22Rv1 (cell line): ENCODE results near the gene NFATC3.

Experiments
- ZFX ChIP-seq: fragments of 450-650 bp; IDR thresholded peaks from 2 replicates; pipeline ENCODE4 v1.6.1; 2017; ENCODE audit warnings: antibody characterized with exemption, borderline replicate concordance
- TF ChIP-seq, protein P1 (sequence below): fragments of 450-650 bp; IDR thresholded peaks from 2 replicates; pipeline ENCODE4 v1.5.1; 2017; ENCODE audit warnings: mild to moderate bottlenecking

DNA sequence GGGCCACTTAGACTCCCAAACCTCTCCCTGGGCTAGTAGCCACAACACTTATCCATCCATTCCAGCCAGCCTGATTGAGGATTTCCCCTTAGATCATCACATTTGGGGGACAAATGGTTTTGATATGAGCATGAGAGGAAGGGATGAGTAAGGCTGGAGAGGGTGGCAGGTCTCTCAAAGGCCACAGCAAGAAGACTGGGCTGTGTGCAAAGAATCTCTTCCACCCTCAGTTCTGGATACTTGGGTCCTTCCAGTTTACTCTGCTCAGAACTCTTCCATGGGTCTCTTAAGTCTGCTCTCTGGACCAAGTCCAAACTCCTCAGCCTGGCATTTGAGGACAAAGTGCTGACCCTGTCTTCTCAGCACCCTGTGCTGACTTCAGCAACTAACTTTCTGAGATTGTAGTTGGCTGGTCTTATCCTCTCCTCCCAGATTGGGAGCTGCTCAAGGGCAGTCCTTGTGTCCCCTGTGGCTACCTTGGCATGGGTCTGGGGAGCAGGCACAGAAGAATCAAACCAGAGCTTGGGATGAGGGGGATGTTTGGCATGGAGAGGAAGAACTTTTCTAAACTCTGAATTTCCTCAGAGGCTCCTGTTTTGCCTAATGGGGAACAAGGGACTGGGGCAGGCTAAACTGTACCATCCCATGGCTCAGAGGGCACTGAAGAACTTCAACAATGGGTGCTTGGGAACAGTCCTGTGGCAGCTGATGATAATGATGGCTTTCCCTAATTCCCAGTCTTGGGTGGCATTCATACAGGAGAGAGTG is 3.1 kb upstream of the NFATC3 start:
- TF ChIP-seq, protein P1, sequence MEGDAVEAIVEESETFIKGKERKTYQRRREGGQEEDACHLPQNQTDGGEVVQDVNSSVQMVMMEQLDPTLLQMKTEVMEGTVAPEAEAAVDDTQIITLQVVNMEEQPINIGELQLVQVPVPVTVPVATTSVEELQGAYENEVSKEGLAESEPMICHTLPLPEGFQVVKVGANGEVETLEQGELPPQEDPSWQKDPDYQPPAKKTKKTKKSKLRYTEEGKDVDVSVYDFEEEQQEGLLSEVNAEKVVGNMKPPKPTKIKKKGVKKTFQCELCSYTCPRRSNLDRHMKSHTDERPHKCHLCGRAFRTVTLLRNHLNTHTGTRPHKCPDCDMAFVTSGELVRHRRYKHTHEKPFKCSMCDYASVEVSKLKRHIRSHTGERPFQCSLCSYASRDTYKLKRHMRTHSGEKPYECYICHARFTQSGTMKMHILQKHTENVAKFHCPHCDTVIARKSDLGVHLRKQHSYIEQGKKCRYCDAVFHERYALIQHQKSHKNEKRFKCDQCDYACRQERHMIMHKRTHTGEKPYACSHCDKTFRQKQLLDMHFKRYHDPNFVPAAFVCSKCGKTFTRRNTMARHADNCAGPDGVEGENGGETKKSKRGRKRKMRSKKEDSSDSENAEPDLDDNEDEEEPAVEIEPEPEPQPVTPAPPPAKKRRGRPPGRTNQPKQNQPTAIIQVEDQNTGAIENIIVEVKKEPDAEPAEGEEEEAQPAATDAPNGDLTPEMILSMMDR = no peak
- no peak for TF ChIP-seq ZFX
